ENCODE results near the gene PNPLA2. TPM values are rescaled to one million over a fixed set of nuclear protein-coding genes. Genes with fewer than 3 reads are reported as not detected.
A peak's percentile ranks its signal among the peaks of the same experiment; 100 is the strongest.

Gene PNPLA2
- total and polyA plus RNA-seq, 4 experiments from 2014 or later = 12.2 to 201 (median 118) TPM

- Histone ChIP-seq H3K4me3 (ENCODE audit: low read length in 2 of 2) (peak overlapping the region; percentile 53 to 100), H3K27me3 (ENCODE audit: insufficient read depth, low read length) (no peaks in the 10 kb centered on the region), H3K36me3 (ENCODE audit: insufficient read depth, low read length) (peaks cover 23% of the 10 kb centered on the region), H3K9me3 (ENCODE audit: control insufficient read depth in 1 of 2, low read length in 2 of 2) (no peaks in the 10 kb centered on the region), H3K27ac (ENCODE audit: low read depth, low read length) (peak overlapping the region; percentile 96), H3K4me1 (ENCODE audit: insufficient read depth, low read length) (peaks cover 43% of the 10 kb centered on the region)
- Mint-ChIP-seq H3K9me3 (peaks cover 0 to 3% (median 0%) of the 10 kb centered on the region in 8 donors), H3K27ac (peak overlapping the region; percentile 98 to 100 (median 99)), H3K4me1 (peaks cover 8 to 56% (median 29%) of the 10 kb centered on the region in 4 donors), H3K36me3 (peaks cover 4 to 32% of the 10 kb centered on the region in 2 donors), H3K27me3 (no peaks in the 10 kb centered on the region), H3K4me3 (peak overlapping the region; percentile 91 to 98 (median 94))
- CTCF ChIA-PET (ENCODE audit: partially characterized antibody) = interaction anchor here (1.7 kb wide), 1 partner anchor 40 kb away, joined by 3 read pairs; no protein-coding TSS in a partner anchor
- peak in 4 of 5 donors; percentile 38 to 71 (median 48) for DNase-seq
- POLR2A ChIA-PET (ENCODE audit: partially characterized antibody) = interaction anchor here (0.6 to 4.7 kb wide), 20 partner anchors 10 to 601 kb away, joined by 3 to 109 read pairs (median 5); partner anchors contain the start of genes BET1L, CRACR2B, DEAF1 and GATD1
- intact Hi-C loops (cut with micrococcal nuclease) = loop anchor here (1.0 to 5.0 kb wide), 6 partner anchors 10 to 601 kb away; partner anchors contain the start of genes BET1L, GATD1, IRF7 and POLR2L
Measured at GRCh38 chr11:808427-809286, 10.1 kb upstream of the PNPLA2 start.

GRCh38 chr11:809287-810039 is 9.3 kb upstream of the PNPLA2 start, which contains the start of gene RPLP2:
Gene RPLP2, plus strand, starts transcription at chr11:809967. Its CDS starts 268 bp downstream, at chr11:810235.
- peaks cover 35% of the 10 kb centered on the region for H3K4me1 ChIP-seq (ENCODE audit: insufficient read depth, low read length)
- intact Hi-C loops (cut with micrococcal nuclease) = loop anchor here (1.0 to 5.0 kb wide), 6 partner anchors 10 to 602 kb away; partner anchors contain the start of genes BET1L, GATD1, IRF7 and POLR2L
- peak within 1 kb of the TSS; percentile 96 for H3K27ac ChIP-seq (ENCODE audit: low read depth, low read length)
- H3K4me1 Mint-ChIP-seq = peaks cover 8 to 48% (median 29%) of the 10 kb centered on the region in 4 donors
- peaks cover 25% of the 10 kb centered on the region for H3K36me3 ChIP-seq (ENCODE audit: insufficient read depth, low read length)
- peaks cover 0 to 3% (median 0%) of the 10 kb centered on the region in 8 donors for H3K9me3 Mint-ChIP-seq
- peak within 1 kb of the TSS; percentile 98 to 100 (median 99) for H3K27ac Mint-ChIP-seq
- no peaks in the 10 kb centered on the region for H3K9me3 ChIP-seq (ENCODE audit: control insufficient read depth in 1 of 2, low read length in 2 of 2)
- no peaks in the 10 kb centered on the region for H3K27me3 ChIP-seq (ENCODE audit: insufficient read depth, low read length)
- H3K27me3 Mint-ChIP-seq = no peaks in the 10 kb centered on the region
- CTCF ChIA-PET (ENCODE audit: partially characterized antibody) = interaction anchor here (0.8 to 1.7 kb wide), 2 partner anchors 10 to 39 kb away, joined by 3 read pairs; partner anchors contain the start of gene PNPLA2
- H3K36me3 Mint-ChIP-seq = peaks cover 4 to 34% of the 10 kb centered on the region in 2 donors
- peak; percentile 97 to 99 (median 97) for DNase-seq
- H3K4me3 Mint-ChIP-seq = peak within 1 kb of the TSS; percentile 91 to 98 (median 94)
- POLR2A ChIA-PET (ENCODE audit: partially characterized antibody) = interaction anchor here (0.7 to 4.7 kb wide), 21 partner anchors 11 to 602 kb away, joined by 3 to 109 read pairs (median 5); partner anchors contain the start of genes BET1L, CRACR2B, DEAF1 and GATD1
- peak within 1 kb of the TSS; percentile 53 to 100 for H3K4me3 ChIP-seq (ENCODE audit: low read length in 2 of 2)

- Mint-ChIP-seq H3K4me3 (peak overlapping the region; percentile 91 to 98 (median 94)), H3K36me3 (peaks cover 4 to 34% of the 10 kb centered on the region in 2 donors), H3K4me1 (peaks cover 8 to 46% (median 29%) of the 10 kb centered on the region in 4 donors), H3K9me3 (peaks cover 0 to 3% (median 0%) of the 10 kb centered on the region in 8 donors), H3K27ac (peak overlapping the region; percentile 98 to 100 (median 99)), H3K27me3 (no peaks in the 10 kb centered on the region)
- peak overlapping the region; percentile 96 for H3K27ac ChIP-seq (ENCODE audit: low read depth, low read length)
- H3K4me1 ChIP-seq (ENCODE audit: insufficient read depth, low read length) = peaks cover 32% of the 10 kb centered on the region
- H3K27me3 ChIP-seq (ENCODE audit: insufficient read depth, low read length) = no peaks in the 10 kb centered on the region
- intact Hi-C loops (cut with micrococcal nuclease) = no loop called here
- no peaks in the 10 kb centered on the region for H3K9me3 ChIP-seq (ENCODE audit: control insufficient read depth in 1 of 2, low read length in 2 of 2)
- peaks cover 25% of the 10 kb centered on the region for H3K36me3 ChIP-seq (ENCODE audit: insufficient read depth, low read length)
- DNase-seq = no peak
- CTCF ChIA-PET (ENCODE audit: partially characterized antibody) = interaction anchor here (0.8 to 1.7 kb wide), 2 partner anchors 9 to 38 kb away, joined by 3 read pairs; partner anchors contain the start of gene PNPLA2
- peak overlapping the region; percentile 53 to 100 for H3K4me3 ChIP-seq (ENCODE audit: low read length in 2 of 2)
- POLR2A ChIA-PET (ENCODE audit: partially characterized antibody) = interaction anchor here (0.7 to 4.7 kb wide), 14 partner anchors 10 to 603 kb away, joined by 3 to 109 read pairs (median 6); partner anchors contain the start of genes BET1L, CRACR2B, DEAF1 and GATD1
Measured at GRCh38 chr11:810040-810567, 8.6 kb upstream of the PNPLA2 start.

GRCh38 chr11:811446-812245 is 7.1 kb upstream of the PNPLA2 start:
- Histone ChIP-seq H3K36me3 (ENCODE audit: insufficient read depth, low read length) (peaks cover 25% of the 10 kb centered on the region), H3K27ac (ENCODE audit: low read depth, low read length) (peak overlapping the region; percentile 96), H3K27me3 (ENCODE audit: insufficient read depth, low read length) (no peaks in the 10 kb centered on the region), H3K4me1 (ENCODE audit: insufficient read depth, low read length) (peaks cover 26% of the 10 kb centered on the region), H3K9me3 (ENCODE audit: control insufficient read depth in 1 of 2, low read length in 2 of 2) (no peaks in the 10 kb centered on the region), H3K4me3 (ENCODE audit: low read length in 2 of 2) (no peak overlapping the region)
- Mint-ChIP-seq H3K27me3 (no peaks in the 10 kb centered on the region), H3K27ac (peak overlapping the region; percentile 57 to 99 (median 87)), H3K4me3 (peak overlapping the region; percentile 84 to 95 (median 89)), H3K9me3 (peaks cover 0 to 3% (median 0%) of the 10 kb centered on the region in 8 donors), H3K4me1 (peaks cover 8 to 44% (median 27%) of the 10 kb centered on the region in 4 donors), H3K36me3 (peaks cover 4 to 34% of the 10 kb centered on the region in 2 donors)
- intact Hi-C loops (cut with micrococcal nuclease) = no loop called here
- CTCF ChIA-PET (ENCODE audit: partially characterized antibody) = no interaction called here
- DNase-seq = no peak
- POLR2A ChIA-PET (ENCODE audit: partially characterized antibody) = interaction anchor here (1.0 to 4.7 kb wide), 3 partner anchors 9 to 29 kb away, joined by 3 to 109 read pairs (median 4); partner anchors contain the start of gene PNPLA2

- H3K4me3 Mint-ChIP-seq = peak overlapping the region in 5 of 8 donors; percentile 31 to 64 (median 46)
- H3K27me3 Mint-ChIP-seq = no peaks in the 10 kb centered on the region
- Histone ChIP-seq H3K27me3 (ENCODE audit: insufficient read depth, low read length) (no peaks in the 10 kb centered on the region), H3K9me3 (ENCODE audit: control insufficient read depth in 1 of 2, low read length in 2 of 2) (no peaks in the 10 kb centered on the region), H3K27ac (ENCODE audit: low read depth, low read length) (no peak overlapping the region), H3K4me1 (ENCODE audit: insufficient read depth, low read length) (peaks cover 26% of the 10 kb centered on the region), H3K4me3 (ENCODE audit: low read length in 2 of 2) (no peak overlapping the region), H3K36me3 (ENCODE audit: insufficient read depth, low read length) (peaks cover 25% of the 10 kb centered on the region)
- H3K9me3 Mint-ChIP-seq = peaks cover 0 to 3% (median 0%) of the 10 kb centered on the region in 8 donors
- CTCF ChIA-PET (ENCODE audit: partially characterized antibody) = no interaction called here
- POLR2A ChIA-PET (ENCODE audit: partially characterized antibody) = interaction anchor here (1.0 to 4.7 kb wide), 3 partner anchors 8 to 117 kb away, joined by 3 to 109 read pairs (median 4); partner anchors contain the start of genes PNPLA2 and TMEM80
- peaks cover 8 to 44% (median 27%) of the 10 kb centered on the region in 4 donors for H3K4me1 Mint-ChIP-seq
- H3K36me3 Mint-ChIP-seq = peaks cover 4 to 34% of the 10 kb centered on the region in 2 donors
- DNase-seq = no peak
- intact Hi-C loops (cut with micrococcal nuclease) = no loop called here
- peak overlapping the region in 5 of 7 donors; percentile 47 to 99 (median 73) for H3K27ac Mint-ChIP-seq
Measured at GRCh38 chr11:812390-812789, 6.3 kb upstream of the PNPLA2 start.

Data from CD4-positive, alpha-beta memory T cell (primary cell).